Gastrocnemius medialis (tissue), 4 donors: ENCODE data around the gene WDR48. TPM values are rescaled to one million over a fixed set of nuclear protein-coding genes. Genes with fewer than 3 reads are reported as not detected.

Experiments used
- ATAC-seq, 2 donors: fragments of 150-250 bp; one replicate each; pipeline ENCODE4 v1.9.1; 2016
- DNase-seq, 2 donors: peaks; one replicate each; pipeline ENCODE4 v3.0.0-alpha.2; 2019
- H3K27ac ChIP-seq, 4 donors: fragments of 200-600 bp; sonication (generic); 1 replicate in 1 of 4; 2 replicates in 3 of 4; pipeline ENCODE4 v1.5.1; 2016 to 2018; ENCODE audit warnings: mild to moderate bottlenecking in 2 of 4, moderate library complexity in 1 of 4
- H3K27me3 ChIP-seq, 3 donors: fragments of 200-600 bp; sonication (generic) in 2 of 3; 1 replicate in 1 of 3; 2 replicates in 2 of 3; pipeline versions ENCODE4 v1.5.1 to v1.6.0; 2016 to 2019; ENCODE audit warnings: mild to moderate bottlenecking in 1 of 3, moderate library complexity in 1 of 3
- H3K36me3 ChIP-seq, 2 donors: fragments of 200-600 bp; sonication (generic) in 1 of 2; one replicate each; pipeline ENCODE4 v1.5.1; 2017 to 2018
- H3K4me1 ChIP-seq, 2 donors: fragments of 200-600 bp; sonication (generic) in 1 of 2; one replicate each; pipeline ENCODE4 v1.5.1; 2016 to 2017; ENCODE audit warnings: mild to moderate bottlenecking in 2 of 2
- H3K4me3 ChIP-seq, 4 donors: fragments of 200-600 bp; sonication (generic) in 3 of 4; 1 replicate in 1 of 4; 2 replicates in 3 of 4; pipeline ENCODE4 v1.5.1; 2016 to 2019; ENCODE audit warnings: mild to moderate bottlenecking in 2 of 4
- H3K9me3 ChIP-seq, 3 donors: fragments of 200-600 bp; sonication (generic) in 2 of 3; 1 replicate in 1 of 3; 2 replicates in 2 of 3; pipeline ENCODE4 v1.5.1; 2016 to 2019
- POLR2A ChIP-seq, 2 donors: fragments of 450-650 bp; IDR thresholded peaks; one replicate each; pipeline ENCODE4 v1.6.1; 2017; ENCODE audit warnings: antibody characterized with exemption in 2 of 2, mild to moderate bottlenecking in 2 of 2, moderate library complexity in 2 of 2
- in situ Hi-C, 4 donors: fragments of 200-750 bp; cut with MboI; loops; one replicate each; pipeline versions ENCODE4 v1.15.0 to v1.8.0; 2017; ENCODE audit warnings: low sequenced_read_pairs in 4 of 4
- intact Hi-C: fragments of 100-400 bp; cut with DNase I; formaldehyde crosslinking; loops from one replicate; pipeline ENCODE4 v1.15.1; 2023; ENCODE audit warnings: low total_unique reads
- total RNA-seq, 4 donors: library from RNA; depleted of rRNA; stranded (reverse); fragments of >200 nt; gene quantifications; one replicate each; pipeline versions ENCODE4 v1.1.0 to v1.2.3, GENCODE V29; 2016
- TF ChIP-seq, protein P1 (sequence below), 5 experiments: fragments of 450-650 bp in 3 of 5; fragments of 200-600 bp in 2 of 5; sonication (generic) in 2 of 5; IDR thresholded peaks in 4 of 5; conservative IDR thresholded peaks in 1 of 5; 1 replicate in 4 of 5; 2 replicates in 1 of 5; pipeline ENCODE4 v1.5.1; 2016 to 2019; ENCODE audit warnings: antibody characterized with exemption in 5 of 5, mild to moderate bottlenecking in 3 of 5, moderate library complexity in 3 of 5

The WDR48 gene
- total RNA-seq, 4 donors from 2014 or later, result 14.8 to 26.5 (median 19.8) TPM

DNA sequence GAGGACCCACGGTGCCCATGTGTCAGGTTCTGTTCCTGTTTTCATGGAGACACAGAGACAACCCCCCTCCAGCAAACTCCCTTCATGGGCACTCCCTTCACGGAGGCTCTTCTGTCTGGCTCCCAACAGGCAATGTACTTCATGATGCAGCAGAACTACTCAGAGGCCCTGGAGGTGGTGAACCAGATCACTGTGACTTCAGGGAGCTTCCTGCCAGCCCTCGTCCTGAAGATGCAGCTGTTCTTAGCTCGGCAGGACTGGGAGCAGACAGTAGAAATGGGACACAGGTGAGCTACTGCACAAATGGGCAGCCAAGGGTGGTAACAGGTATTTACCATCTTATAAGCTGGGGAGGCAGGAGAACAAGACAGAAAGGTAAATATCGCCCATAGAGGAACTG lies 62.6 kb downstream of the WDR48 start:
- Histone ChIP-seq H3K36me3 (no peaks in the 10 kb centered on the region), H3K27me3 (no peaks in the 10 kb centered on the region), H3K4me3 (no peak overlapping the region), H3K4me1 (no peaks in the 10 kb centered on the region), H3K9me3 (no peaks in the 10 kb centered on the region), H3K27ac (no peak overlapping the region)
- TF ChIP-seq, protein P1, sequence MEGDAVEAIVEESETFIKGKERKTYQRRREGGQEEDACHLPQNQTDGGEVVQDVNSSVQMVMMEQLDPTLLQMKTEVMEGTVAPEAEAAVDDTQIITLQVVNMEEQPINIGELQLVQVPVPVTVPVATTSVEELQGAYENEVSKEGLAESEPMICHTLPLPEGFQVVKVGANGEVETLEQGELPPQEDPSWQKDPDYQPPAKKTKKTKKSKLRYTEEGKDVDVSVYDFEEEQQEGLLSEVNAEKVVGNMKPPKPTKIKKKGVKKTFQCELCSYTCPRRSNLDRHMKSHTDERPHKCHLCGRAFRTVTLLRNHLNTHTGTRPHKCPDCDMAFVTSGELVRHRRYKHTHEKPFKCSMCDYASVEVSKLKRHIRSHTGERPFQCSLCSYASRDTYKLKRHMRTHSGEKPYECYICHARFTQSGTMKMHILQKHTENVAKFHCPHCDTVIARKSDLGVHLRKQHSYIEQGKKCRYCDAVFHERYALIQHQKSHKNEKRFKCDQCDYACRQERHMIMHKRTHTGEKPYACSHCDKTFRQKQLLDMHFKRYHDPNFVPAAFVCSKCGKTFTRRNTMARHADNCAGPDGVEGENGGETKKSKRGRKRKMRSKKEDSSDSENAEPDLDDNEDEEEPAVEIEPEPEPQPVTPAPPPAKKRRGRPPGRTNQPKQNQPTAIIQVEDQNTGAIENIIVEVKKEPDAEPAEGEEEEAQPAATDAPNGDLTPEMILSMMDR (IDR thresholded peaks at IDR 0.05 in 4 of 5, conservative IDR thresholded peaks at IDR 0.05 in 1 of 5), result no peak
- TF ChIP-seq POLR2A (IDR thresholded peaks at IDR 0.05), result no peak
- ATAC-seq (no peak), DNase-seq (no peak)
- intact Hi-C loops, result no loop called here
- in situ Hi-C loops, result no loop called here

DNA sequence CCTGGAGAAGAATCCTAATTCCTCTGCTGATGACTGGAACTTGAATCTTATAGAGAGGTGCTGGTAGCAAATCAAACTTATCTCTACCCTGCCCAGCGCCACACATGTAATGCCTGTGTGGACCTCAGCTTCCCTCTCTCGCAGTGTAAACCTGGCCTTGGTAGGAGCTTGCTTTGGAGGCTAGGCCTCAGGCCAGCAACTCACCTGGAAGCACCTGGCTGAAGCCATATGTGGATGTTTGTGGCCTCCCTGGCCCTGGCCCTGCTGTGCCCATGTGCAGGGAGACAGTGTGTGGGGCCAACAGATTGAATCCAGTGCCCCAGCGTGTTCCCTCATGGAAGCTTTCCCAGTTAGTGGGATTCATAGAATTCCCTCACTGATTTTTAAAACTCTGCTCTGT lies 64.1 kb downstream of the WDR48 start:
- DNase-seq, result no peak
- no peak overlapping the region for H3K27ac ChIP-seq
- in situ Hi-C loops (no loop called here), intact Hi-C loops (no loop called here)
- ATAC-seq, result no peak
- TF ChIP-seq POLR2A (IDR thresholded peaks at IDR 0.05), result no peak
- TF ChIP-seq, protein P1 (IDR thresholded peaks at IDR 0.05 in 4 of 5, conservative IDR thresholded peaks at IDR 0.05 in 1 of 5), result no peak
- no peaks in the 10 kb centered on the region for H3K4me1 ChIP-seq
- no peaks in the 10 kb centered on the region for H3K36me3 ChIP-seq
- H3K9me3 ChIP-seq, result no peaks in the 10 kb centered on the region
- H3K27me3 ChIP-seq, result no peaks in the 10 kb centered on the region
- no peak overlapping the region for H3K4me3 ChIP-seq

DNA sequence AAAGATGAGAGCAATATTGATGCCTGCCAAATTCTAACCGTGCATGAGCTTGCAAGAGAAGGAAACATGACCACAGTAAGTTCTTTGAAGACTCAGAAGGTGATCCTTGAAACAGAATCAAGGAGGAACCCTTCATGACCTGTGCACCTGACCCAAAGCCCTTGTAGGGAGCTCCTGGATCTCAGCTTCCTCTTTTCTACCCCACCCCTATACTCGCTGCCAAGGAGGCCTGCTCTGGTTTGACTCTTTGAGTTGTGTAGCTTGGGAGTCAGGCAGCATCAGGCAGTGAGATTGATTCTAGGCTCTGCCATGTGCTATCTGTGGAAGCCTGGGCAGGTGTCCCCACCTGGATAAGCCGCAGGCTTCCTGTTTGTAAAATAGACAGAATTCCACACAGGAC lies 66.3 kb downstream of the WDR48 start:
- Histone ChIP-seq H3K27me3 (no peaks in the 10 kb centered on the region), H3K36me3 (no peaks in the 10 kb centered on the region), H3K4me3 (no peak overlapping the region), H3K4me1 (no peaks in the 10 kb centered on the region), H3K27ac (no peak overlapping the region), H3K9me3 (no peaks in the 10 kb centered on the region)
- no peak for DNase-seq
- in situ Hi-C loops (no loop called here), intact Hi-C loops (no loop called here)
- TF ChIP-seq POLR2A (IDR thresholded peaks at IDR 0.05), result no peak
- TF ChIP-seq, protein P1 (IDR thresholded peaks at IDR 0.05 in 4 of 5, conservative IDR thresholded peaks at IDR 0.05 in 1 of 5), result no peak
- ATAC-seq, result no peak

DNA sequence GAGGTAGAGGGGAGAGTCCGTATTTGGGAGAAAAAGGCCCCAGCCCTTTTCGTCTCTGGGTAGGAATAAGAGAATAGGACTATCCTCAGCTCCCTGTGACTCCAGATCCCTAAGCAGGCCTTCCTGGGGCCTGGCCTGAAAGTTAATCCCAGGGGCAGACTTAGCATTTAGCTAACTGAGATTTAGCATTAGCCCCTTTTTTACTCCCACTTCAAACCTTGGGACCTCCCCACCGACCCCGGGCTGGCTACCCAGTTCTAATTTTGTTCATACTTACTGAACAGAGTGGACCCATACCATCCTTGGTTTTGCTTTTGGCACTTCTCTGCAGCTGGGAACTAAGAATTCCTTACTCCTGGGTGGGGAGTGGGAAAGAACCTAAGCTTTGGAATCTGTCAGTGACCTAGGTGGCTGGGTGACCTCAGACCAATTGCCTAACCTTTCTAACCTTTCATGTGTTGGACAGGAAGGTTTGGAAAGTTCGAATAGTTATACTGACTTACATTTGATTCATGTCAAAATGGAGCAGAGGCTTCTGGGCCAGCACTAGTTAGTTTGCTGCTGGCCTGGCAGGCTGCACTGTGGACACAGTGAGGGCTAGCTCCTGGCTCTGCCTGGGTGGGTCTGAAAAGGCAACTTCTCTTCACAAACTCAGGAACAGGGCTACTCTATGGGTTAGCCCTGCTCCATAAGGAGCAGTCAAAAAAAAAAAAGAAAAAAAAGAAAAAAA lies 67.3 kb downstream of the WDR48 start:
- H3K9me3 ChIP-seq, result no peaks in the 10 kb centered on the region
- TF ChIP-seq, protein P1 (IDR thresholded peaks at IDR 0.05 in 4 of 5, conservative IDR thresholded peaks at IDR 0.05 in 1 of 5), result no peak
- no peak for TF ChIP-seq POLR2A (IDR thresholded peaks at IDR 0.05)
- no peaks in the 10 kb centered on the region for H3K36me3 ChIP-seq
- ATAC-seq, result no peak
- H3K4me1 ChIP-seq, result no peaks in the 10 kb centered on the region
- DNase-seq, result no peak
- in situ Hi-C loops, result no loop called here
- H3K4me3 ChIP-seq, result no peak overlapping the region
- intact Hi-C loops, result no loop called here
- no peaks in the 10 kb centered on the region for H3K27me3 ChIP-seq
- no peak overlapping the region for H3K27ac ChIP-seq

DNA sequence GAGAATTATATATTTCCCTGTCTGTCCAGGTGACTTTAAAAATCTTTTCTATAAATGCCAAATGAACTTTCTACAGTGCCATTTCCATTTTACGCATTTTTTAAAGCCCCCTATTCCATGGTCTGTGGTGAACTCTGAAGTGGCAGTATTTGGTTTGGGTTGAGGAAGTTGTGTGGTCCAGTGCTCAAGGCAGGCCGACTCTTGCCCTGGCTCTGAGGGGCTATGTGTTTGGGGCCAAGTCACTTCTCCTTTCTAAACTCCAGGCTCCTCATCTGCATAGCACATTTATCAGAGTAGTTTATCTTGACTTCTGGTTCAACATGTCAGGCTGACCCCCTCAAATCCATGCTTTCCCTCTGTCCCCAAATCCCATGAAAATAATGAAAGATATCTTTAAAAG lies 69.8 kb downstream of the WDR48 start:
- DNase-seq (no peak), ATAC-seq (no peak)
- in situ Hi-C loops, result loop anchor here in 1 of 4 donors (10.0 kb wide), 1 partner anchor 153 kb away; no protein-coding TSS in a partner anchor
- Histone ChIP-seq H3K4me1 (no peaks in the 10 kb centered on the region), H3K36me3 (no peaks in the 10 kb centered on the region), H3K4me3 (no peak overlapping the region), H3K27ac (no peak overlapping the region), H3K9me3 (no peaks in the 10 kb centered on the region), H3K27me3 (no peaks in the 10 kb centered on the region)
- TF ChIP-seq POLR2A (IDR thresholded peaks at IDR 0.05), result no peak
- TF ChIP-seq, protein P1 (IDR thresholded peaks at IDR 0.05 in 4 of 5, conservative IDR thresholded peaks at IDR 0.05 in 1 of 5), result no peak
- intact Hi-C loops, result no loop called here
